SK-N-SH treated with all-trans-retinoic acid at 6 μM for 48 hours (cell line): ENCODE results near the gene KIF18A.

Source experiments
- ATAC-seq: fragments of 200-7000 bp; cut with Tn5 transposase; 3 replicates; pipeline ENCODE4 v1.9.1; 2020; ENCODE audit warnings: mild to moderate bottlenecking, moderate library complexity
- ARNTL ChIP-seq: fragments of 450-650 bp; formaldehyde crosslinking; IDR thresholded peaks from 2 replicates; pipeline ENCODE4 v1.5.0; 2020; ENCODE audit warnings: low read depth, mild to moderate bottlenecking, moderate library complexity, borderline replicate concordance
- BACH2 ChIP-seq: fragments of 250-450 bp; sonication (Bioruptor Pico); IDR thresholded peaks from 2 replicates; pipeline ENCODE4 v1.9.0; 2021; ENCODE audit warnings: mild to moderate bottlenecking, borderline replicate concordance
- CSDC2 ChIP-seq: fragments of 250-450 bp; sonication (Bioruptor Pico); IDR thresholded peaks from 2 replicates; pipeline ENCODE4 v1.5.0; 2020; ENCODE audit warnings: mild to moderate bottlenecking, moderate library complexity
- ESRRG ChIP-seq: fragments of 250-450 bp; sonication (Bioruptor Pico); IDR thresholded peaks from 2 replicates; pipeline ENCODE4 v1.6.1; 2021; ENCODE audit warnings: mild to moderate bottlenecking
- GLIS3 ChIP-seq: fragments of 250-450 bp; sonication (Bioruptor Pico); IDR thresholded peaks from 2 replicates; pipeline ENCODE4 v1.5.0; 2020; ENCODE audit warnings: mild to moderate bottlenecking, moderate library complexity
- ISL1 ChIP-seq: fragments of 250-450 bp; sonication (Bioruptor Pico); IDR thresholded peaks from 2 replicates; pipeline ENCODE4 v2.1.2; 2022; ENCODE audit warnings: mild to moderate bottlenecking, moderate library complexity
- OSR1 ChIP-seq: fragments of 250-450 bp; sonication (Bioruptor Pico); IDR thresholded peaks from 2 replicates; pipeline ENCODE4 v1.8.0; 2022; ENCODE audit warnings: moderate library complexity, mild to moderate bottlenecking, inconsistent platforms
- POU6F1 ChIP-seq: fragments of 250-450 bp; sonication (Bioruptor Pico); IDR thresholded peaks from 2 replicates; pipeline ENCODE4 v1.8.0; 2021; ENCODE audit warnings: low read depth, mild to moderate bottlenecking, moderate library complexity, borderline replicate concordance
- RARB ChIP-seq: fragments of 250-450 bp; sonication (Bioruptor Pico); IDR thresholded peaks from 2 replicates; pipeline ENCODE4 v1.8.0; 2021; ENCODE audit warnings: mild to moderate bottlenecking, moderate library complexity
- SNAI2 ChIP-seq: fragments of 250-450 bp; sonication (Bioruptor Pico); IDR thresholded peaks from 2 replicates; pipeline ENCODE4 v1.5.0; 2020; ENCODE audit warnings: mild to moderate bottlenecking, moderate library complexity
- TCF4 ChIP-seq: fragments of 250-450 bp; sonication (Bioruptor Pico); IDR thresholded peaks from 2 replicates; pipeline ENCODE4 v1.8.0; 2021; ENCODE audit warnings: mild to moderate bottlenecking, moderate library complexity, borderline replicate concordance
- ZC3H10 ChIP-seq: fragments of 250-450 bp; sonication (Bioruptor Pico); IDR thresholded peaks from 2 replicates; pipeline ENCODE4 v1.5.1; 2021; ENCODE audit warnings: mild to moderate bottlenecking, moderate library complexity
- ZFP3 ChIP-seq: fragments of 250-450 bp; sonication (Bioruptor Pico); IDR thresholded peaks from 2 replicates; pipeline ENCODE4 v1.5.0; 2020; ENCODE audit warnings: mild to moderate bottlenecking, moderate library complexity
- ZFP30 ChIP-seq: fragments of 450-650 bp; formaldehyde crosslinking; IDR thresholded peaks from 2 replicates; pipeline ENCODE4 v1.5.0; 2022; ENCODE audit warnings: mild to moderate bottlenecking, moderate library complexity
- ZNF565 ChIP-seq: fragments of 450-650 bp; formaldehyde crosslinking; conservative IDR thresholded peaks from 2 replicates; pipeline ENCODE4 v1.5.0; 2020; ENCODE audit warnings: low read depth, mild to moderate bottlenecking, moderate library complexity
- ZNF70 ChIP-seq: fragments of 450-650 bp; formaldehyde crosslinking; IDR thresholded peaks from 2 replicates; pipeline ENCODE4 v1.5.0; 2020; ENCODE audit warnings: mild to moderate bottlenecking, moderate library complexity
- ZNF8 ChIP-seq: fragments of 450-650 bp; formaldehyde crosslinking; IDR thresholded peaks from 2 replicates; pipeline ENCODE4 v1.5.0; 2020; ENCODE audit warnings: mild to moderate bottlenecking, moderate library complexity
- TF ChIP-seq, protein P1 (sequence below): fragments of 250-450 bp; sonication (Bioruptor Pico); IDR thresholded peaks from 2 replicates; pipeline ENCODE4 v1.5.1; 2021; ENCODE audit warnings: mild to moderate bottlenecking, moderate library complexity

Gene KIF18A

DNA sequence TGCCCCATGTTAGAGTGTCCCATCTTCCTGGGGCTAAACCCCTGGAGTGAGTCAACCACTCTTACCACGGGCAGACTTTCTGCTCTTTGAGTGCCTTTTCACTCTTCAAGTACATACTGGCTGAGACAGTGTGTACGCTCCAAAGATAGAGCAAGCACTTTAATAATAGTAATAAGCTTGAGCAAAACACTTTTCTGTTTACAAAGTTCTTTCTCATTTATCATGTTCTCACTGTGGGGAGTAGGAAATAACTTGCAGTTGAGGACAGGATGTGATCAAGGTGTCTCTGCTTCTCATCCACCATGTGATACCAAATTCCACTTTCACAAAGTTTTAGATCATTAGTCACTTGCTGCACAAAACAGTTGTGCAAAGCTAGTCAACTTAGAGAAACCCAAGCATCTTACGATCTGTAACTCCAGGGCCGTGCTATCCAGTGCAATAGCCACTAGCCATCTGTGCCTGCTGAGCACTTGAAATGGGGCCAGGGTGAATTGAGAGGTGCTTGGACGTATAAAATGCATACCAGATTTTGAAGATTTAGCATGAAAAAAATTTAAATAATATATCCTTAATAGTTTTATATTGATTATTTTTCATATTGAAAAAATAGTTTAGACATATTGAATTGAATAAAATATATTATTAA lies 135.3 kb downstream of the KIF18A start:
- ATAC-seq, result no peak
- TF ChIP-seq RARB (CRISPR knock-in tag) (no peak), TCF4 (CRISPR knock-in tag) (no peak)

- no peak for TF ChIP-seq ZFP3 (CRISPR knock-in tag)
- TF ChIP-seq TCF4 (CRISPR knock-in tag), result no peak
- TF ChIP-seq, protein P1, sequence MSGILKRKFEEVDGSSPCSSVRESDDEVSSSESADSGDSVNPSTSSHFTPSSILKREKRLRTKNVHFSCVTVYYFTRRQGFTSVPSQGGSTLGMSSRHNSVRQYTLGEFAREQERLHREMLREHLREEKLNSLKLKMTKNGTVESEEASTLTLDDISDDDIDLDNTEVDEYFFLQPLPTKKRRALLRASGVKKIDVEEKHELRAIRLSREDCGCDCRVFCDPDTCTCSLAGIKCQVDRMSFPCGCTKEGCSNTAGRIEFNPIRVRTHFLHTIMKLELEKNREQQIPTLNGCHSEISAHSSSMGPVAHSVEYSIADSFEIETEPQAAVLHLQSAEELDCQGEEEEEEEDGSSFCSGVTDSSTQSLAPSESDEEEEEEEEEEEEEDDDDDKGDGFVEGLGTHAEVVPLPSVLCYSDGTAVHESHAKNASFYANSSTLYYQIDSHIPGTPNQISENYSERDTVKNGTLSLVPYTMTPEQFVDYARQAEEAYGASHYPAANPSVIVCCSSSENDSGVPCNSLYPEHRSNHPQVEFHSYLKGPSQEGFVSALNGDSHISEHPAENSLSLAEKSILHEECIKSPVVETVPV (CRISPR knock-in tag), result no peak
- no peak for TF ChIP-seq BACH2 (CRISPR knock-in tag)
- TF ChIP-seq GLIS3, result no peak
- TF ChIP-seq POU6F1 (CRISPR knock-in tag), result no peak
- no peak for TF ChIP-seq ARNTL
- TF ChIP-seq ISL1 (CRISPR knock-in tag), result no peak
- no peak for TF ChIP-seq ZFP30 (CRISPR knock-in tag)
- no peak for TF ChIP-seq OSR1 (CRISPR knock-in tag)
- no peak for TF ChIP-seq CSDC2 (CRISPR knock-in tag)
- TF ChIP-seq ZNF8 (CRISPR knock-in tag), result no peak
- TF ChIP-seq ZC3H10 (CRISPR knock-in tag), result no peak
- no peak for TF ChIP-seq ZNF565 (CRISPR knock-in tag)
- no peak for TF ChIP-seq ESRRG (CRISPR knock-in tag)
- TF ChIP-seq ZNF70 (CRISPR knock-in tag), result no peak
- no peak for TF ChIP-seq SNAI2
- TF ChIP-seq RARB (CRISPR knock-in tag), result no peak
- no peak for ATAC-seq
Measured at GRCh38 chr11:27971171-27971570, 136.8 kb downstream of the KIF18A start.
